GM12891 (cell line): ENCODE data around the gene NPS.

Experiments used
- PAX5 ChIP-seq: IDR thresholded peaks from 2 replicates; pipeline ENCODE4 v1.6.1; 2011; ENCODE audit warnings: low read length, moderate library complexity, mild to moderate bottlenecking; ENCODE audit not compliant: insufficient read depth, severe bottlenecking
- POLR2A ChIP-seq: IDR thresholded peaks from 2 replicates; pipeline ENCODE4 v1.6.1; 2011; ENCODE audit warnings: low read depth, low read length, control low read depth
- POLR2AphosphoS5 ChIP-seq: IDR thresholded peaks from 2 replicates; pipeline ENCODE4 v1.6.1; 2011; ENCODE audit warnings: low read depth, low read length, control low read depth
- POU2F2 ChIP-seq: IDR thresholded peaks from 2 replicates; pipeline ENCODE4 v1.6.1; 2011; ENCODE audit warnings: low read depth, mild to moderate bottlenecking, control low read depth, low read length, moderate library complexity
- SPI1 ChIP-seq: IDR thresholded peaks from 2 replicates; pipeline ENCODE4 v1.6.1; 2011; ENCODE audit warnings: low read depth, low read length, control low read depth
- TAF1 ChIP-seq: IDR thresholded peaks from 2 replicates; pipeline ENCODE4 v1.6.1; 2011; ENCODE audit warnings: low read depth, low read length, control low read depth

DNA sequence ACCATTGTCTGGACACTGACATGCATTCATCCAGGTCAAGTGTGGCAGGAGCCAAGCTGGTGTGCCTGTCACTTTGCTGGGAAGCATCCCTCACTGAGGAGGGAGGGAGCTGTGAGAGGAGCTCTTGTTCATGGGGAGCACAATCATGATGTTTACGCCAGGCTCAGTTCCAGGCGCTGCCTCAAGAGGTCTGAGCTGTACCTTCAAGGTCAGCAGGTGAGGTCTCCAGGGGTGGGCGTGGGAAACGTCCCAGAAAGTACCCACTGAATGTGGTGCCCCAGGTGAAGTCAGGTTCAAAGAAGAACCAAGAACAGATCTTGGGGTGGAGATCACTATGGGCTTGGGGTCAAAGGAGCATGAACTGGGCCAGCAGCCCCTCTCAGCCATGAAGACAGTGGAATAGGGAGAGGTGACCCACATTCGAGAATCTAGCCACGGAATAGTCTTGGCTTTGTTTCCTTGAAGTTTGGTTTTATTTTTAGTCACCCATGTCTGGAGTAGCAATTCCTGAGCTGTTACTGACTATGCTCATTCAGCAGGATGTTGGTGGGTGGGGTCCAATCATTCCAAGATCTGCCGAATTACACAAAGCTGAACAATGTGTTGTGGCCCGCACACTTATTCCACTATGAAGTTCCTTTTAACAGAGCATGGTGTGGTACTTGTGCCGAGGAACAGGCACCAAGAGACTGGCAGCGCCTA is 29.3 kb downstream of the NPS start:
- TF ChIP-seq POLR2AphosphoS5 (no peak), POLR2A (no peak), SPI1 (no peak), TAF1 (no peak), POU2F2 (no peak), PAX5 (no peak)
